Measurements from ENCODE around the gene LDLRAD3. TPM values are rescaled to one million over a fixed set of nuclear protein-coding genes. Genes with fewer than 3 reads are reported as not detected.

The LDLRAD3 gene
- total RNA-seq, 1 experiment from 2014 or later, result 12.1 TPM

- no peaks in the 10 kb centered on the region for H3K27me3 ChIP-seq (ENCODE audit: insufficient read depth, low read length)
- no peaks in the 10 kb centered on the region for H3K9me3 ChIP-seq (ENCODE audit: control insufficient read depth, low read depth, low read length)
- peaks cover 12 to 16% (median 13%) of the 10 kb centered on the region in 3 experiments for H3K36me3 Mint-ChIP-seq (ENCODE audit: insufficient read depth in 1 of 3, low read depth in 3 of 3)
- no peak overlapping the region for H4K91ac ChIP-seq (ENCODE audit: insufficient read length, low read depth, low read length)
- H3T11ph ChIP-seq (ENCODE audit: low read length), result no peak overlapping the region
- no peak overlapping the region for H3K9ac ChIP-seq (ENCODE audit: extremely low read depth, insufficient read length, low read length)
- no peak overlapping the region for H3K18ac ChIP-seq (ENCODE audit: insufficient read length, low read depth, low read length)
- no peak overlapping the region for H3K4me2 ChIP-seq (ENCODE audit: insufficient read depth, insufficient read length, low read length)
- peaks cover 10 to 11% of the 10 kb centered on the region in 2 experiments for H3K9me3 Mint-ChIP-seq
- H2BK5ac ChIP-seq (ENCODE audit: insufficient read length, low read length), result no peak overlapping the region
- peaks cover 34 to 43% of the 10 kb centered on the region in 2 experiments for H3K4me1 Mint-ChIP-seq
- peaks cover 2% of the 10 kb centered on the region; the same call in 1 of the 2 replicates for H3K4me1 ChIP-seq (ENCODE audit: insufficient read depth, low read length)
- H2BK15ac ChIP-seq (ENCODE audit: low read depth, low read length), result no peak overlapping the region
- no peaks in the 10 kb centered on the region for H3K27me3 Mint-ChIP-seq (ENCODE audit: low read depth)
- WGBS (ENCODE audit: extremely low coverage, insufficient read length, low lambda C conversion rate), result no CpG with 5 or more reads among the region's 4 CpGs
- no peak overlapping the region for H3K4me3 Mint-ChIP-seq
- no peaks in the 10 kb centered on the region for H4K20me1 ChIP-seq (ENCODE audit: control insufficient read depth, insufficient read depth, insufficient read length)
- no peak overlapping the region for H2BK12ac ChIP-seq (ENCODE audit: insufficient read length, low read depth, low read length)
- no peak overlapping the region for H2AK5ac ChIP-seq (ENCODE audit: insufficient read length, low read length)
- no peaks in the 10 kb centered on the region for H3K79me2 ChIP-seq (ENCODE audit: insufficient read depth, low read length)
- no peak overlapping the region for H4K8ac ChIP-seq (replicated peaks; ENCODE audit: insufficient read length, low read depth, low read length)
- no peaks in the 10 kb centered on the region for H3K79me1 ChIP-seq (ENCODE audit: insufficient read depth, low read depth, low read length, poor library complexity, severe bottlenecking)
- TF ChIP-seq CTCF (conservative IDR thresholded peaks at IDR 0.05), result no peak
- H3K23me2 ChIP-seq (ENCODE audit: insufficient read length, low read depth, low read length, poor library complexity, severe bottlenecking), result no peaks in the 10 kb centered on the region
- no peak overlapping the region for H3K4ac ChIP-seq (ENCODE audit: low read depth, low read length)
- H3K23ac ChIP-seq (ENCODE audit: insufficient read length, low read depth, low read length), result no peak overlapping the region
- no peak overlapping the region for H2BK120ac ChIP-seq (ENCODE audit: low read depth, low read length, poor library complexity, severe bottlenecking)
- H3K27ac Mint-ChIP-seq, result peak overlapping the region in 1 of 3 experiments; percentile 42; a peak in 2 of 7 replicates
- no peak overlapping the region for H3K27ac ChIP-seq (ENCODE audit: insufficient read length, low read depth, low read length)
- no peak overlapping the region for H3K56ac ChIP-seq (ENCODE audit: insufficient read length, low read depth, low read length)
- no peak overlapping the region for H3K14ac ChIP-seq (ENCODE audit: insufficient read depth, low read length)
- H4K5ac ChIP-seq (ENCODE audit: insufficient read length, low read depth, low read length), result no peak overlapping the region
- H2AFZ ChIP-seq (ENCODE audit: low read length), result no peak overlapping the region
- no peak overlapping the region for H2BK20ac ChIP-seq (ENCODE audit: low read depth, low read length, poor library complexity, severe bottlenecking)
- no peak for DNase-seq
Observed at GRCh38 chr11:36066891-36067290, 123.0 kb downstream of the LDLRAD3 start.
